Endodermal cell (in vitro differentiated cells): ENCODE data around the gene ZNF579. TPM values are rescaled to one million over a fixed set of nuclear protein-coding genes. Genes with fewer than 3 reads are reported as not detected.

ENCODE experiments used
- DNase-seq: peaks from one replicate; pipeline ENCODE4 v3.0.0-alpha.2; 2017
- H3K27ac ChIP-seq: 2 replicates; pipeline ENCODE4 v1.5.1; 2013; ENCODE audit warnings: mild to moderate bottlenecking, low read depth, low read length, moderate library complexity
- H3K27me3 ChIP-seq: 2 replicates; pipeline ENCODE4 v1.6.1; 2013; ENCODE audit warnings: mild to moderate bottlenecking, low read length, moderate library complexity; ENCODE audit not compliant: insufficient read depth, control insufficient read depth, poor library complexity, severe bottlenecking
- H3K36me3 ChIP-seq: 2 replicates; pipeline ENCODE4 v1.7.0; 2013; ENCODE audit warnings: mild to moderate bottlenecking, low read length, moderate library complexity; ENCODE audit not compliant: control insufficient read depth, insufficient read depth
- H3K4me1 ChIP-seq: one replicate; pipeline ENCODE4 v1.7.0; 2013; ENCODE audit warnings: low read length; ENCODE audit not compliant: control insufficient read depth, insufficient read depth
- H3K4me3 ChIP-seq: 2 replicates; pipeline ENCODE4 v1.5.1; 2013; ENCODE audit warnings: mild to moderate bottlenecking, low read length, moderate library complexity
- H3K9ac ChIP-seq: 2 replicates; pipeline ENCODE4 v1.6.1; 2013; ENCODE audit warnings: mild to moderate bottlenecking, low read length, moderate library complexity; ENCODE audit not compliant: poor library complexity, severe bottlenecking; ENCODE audit errors: extremely low read depth
- H3K9me3 ChIP-seq: 2 replicates; pipeline ENCODE4 v1.6.1; 2013; ENCODE audit warnings: mild to moderate bottlenecking, low read length, moderate library complexity; ENCODE audit not compliant: control insufficient read depth
- H3K27ac Mint-ChIP-seq: 2 replicates; pipeline ENCODE4 v1.8.0; 2020; ENCODE audit warnings: mixed read lengths
- H3K27me3 Mint-ChIP-seq: 2 replicates; pipeline ENCODE4 v1.8.0; 2021; ENCODE audit warnings: mild to moderate bottlenecking, mixed read lengths; ENCODE audit not compliant: insufficient read depth
- H3K36me3 Mint-ChIP-seq: 2 replicates; pipeline ENCODE4 v1.8.0; 2020; ENCODE audit warnings: low read depth, mixed read lengths
- H3K4me1 Mint-ChIP-seq: 2 replicates; pipeline ENCODE4 v1.8.0; 2020; ENCODE audit warnings: mixed read lengths
- H3K4me3 Mint-ChIP-seq: 2 replicates; pipeline ENCODE4 v1.8.0; 2020; ENCODE audit warnings: mild to moderate bottlenecking, moderate library complexity, mixed read lengths
- H3K9me3 Mint-ChIP-seq: 2 replicates; pipeline ENCODE4 v1.8.0; 2020; ENCODE audit warnings: mild to moderate bottlenecking, mixed read lengths
- CTCF ChIP-seq: fragments of 200-600 bp; sonication (generic); conservative IDR thresholded peaks from 2 replicates; pipeline ENCODE4 v1.5.0; 2021; ENCODE audit warnings: antibody characterized with exemption, mild to moderate bottlenecking
- WGBS, 2 experiments: methylation state at CpG; one replicate each; pipeline versions ENCODE4 v1.1.5 to v1.1.7; 2013; ENCODE audit warnings: missing lambda C conversion rate in 2 of 2, mixed read lengths in 1 of 2; ENCODE audit not compliant: insufficient coverage in 1 of 2, insufficient read length in 1 of 2; 5-methylcytosine and 5-hydroxymethylcytosine counted together
- total RNA-seq, 2 donors: library from RNA; stranded (reverse); fragmentation: NEBNext Ultra II Directional in 1 of 2; extraction: Animal tissue kit (Norgen Biotek cat#: 25700) in 1 of 2; gene quantifications; 2 replicates in 1 of 2; 3 replicates in 1 of 2; pipeline ENCODE4 v1.2.1, GENCODE V29; 2021

Gene ZNF579
- total RNA-seq, 2 donors from 2014 or later = 27.5 to 30.7 TPM

DNA sequence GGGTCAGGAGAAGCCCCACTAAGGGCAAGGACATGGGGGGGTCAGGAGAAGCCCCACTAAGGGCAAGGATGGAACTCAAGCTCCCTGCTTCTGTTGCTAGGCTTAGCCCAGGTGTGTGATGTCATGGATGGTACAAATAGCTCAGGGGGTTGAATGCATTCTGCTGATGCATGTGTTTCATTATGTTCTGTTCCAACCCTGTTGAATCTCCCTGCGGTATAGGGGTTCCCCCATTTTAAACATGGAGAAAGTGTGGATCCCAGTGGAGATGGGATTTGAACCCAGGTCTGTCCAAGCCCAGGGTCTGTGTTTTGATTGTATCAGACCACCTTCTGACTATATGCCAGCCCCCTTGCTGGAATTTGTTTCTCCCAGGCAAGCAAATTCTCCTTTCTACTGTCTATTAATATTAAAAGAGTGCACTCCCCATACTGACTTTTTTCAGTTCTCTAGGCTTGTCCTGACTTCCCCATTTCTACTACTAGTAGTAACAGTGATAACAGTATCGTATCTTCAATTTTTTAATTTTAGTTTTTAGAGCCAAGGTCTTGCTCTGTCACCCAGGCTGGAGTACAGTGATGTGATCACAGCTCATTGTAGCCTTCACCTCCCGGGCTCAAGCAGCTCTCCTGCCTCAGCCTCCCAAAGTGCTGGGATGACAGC lies 31.5 kb upstream of the ZNF579 start:
- H3K4me1 Mint-ChIP-seq = peaks cover 3% of the 10 kb centered on the region
- Histone ChIP-seq H3K9me3 (no peaks in the 10 kb centered on the region), H3K9ac (no peak overlapping the region), H3K4me1 (no peaks in the 10 kb centered on the region), H3K27me3 (no peaks in the 10 kb centered on the region), H3K36me3 (peaks cover 19% of the 10 kb centered on the region), H3K27ac (no peak overlapping the region), H3K4me3 (no peak overlapping the region)
- H3K9me3 Mint-ChIP-seq = no peaks in the 10 kb centered on the region
- H3K36me3 Mint-ChIP-seq = peaks cover 44% of the 10 kb centered on the region
- 94% methylated on average over 2 to 3 of the region's 3 CpGs for WGBS, 2 experiments
- DNase-seq = no peak
- no peak for TF ChIP-seq CTCF
- H3K27ac Mint-ChIP-seq = no peak overlapping the region
- H3K4me3 Mint-ChIP-seq = no peak overlapping the region
- H3K27me3 Mint-ChIP-seq = no peaks in the 10 kb centered on the region

DNA sequence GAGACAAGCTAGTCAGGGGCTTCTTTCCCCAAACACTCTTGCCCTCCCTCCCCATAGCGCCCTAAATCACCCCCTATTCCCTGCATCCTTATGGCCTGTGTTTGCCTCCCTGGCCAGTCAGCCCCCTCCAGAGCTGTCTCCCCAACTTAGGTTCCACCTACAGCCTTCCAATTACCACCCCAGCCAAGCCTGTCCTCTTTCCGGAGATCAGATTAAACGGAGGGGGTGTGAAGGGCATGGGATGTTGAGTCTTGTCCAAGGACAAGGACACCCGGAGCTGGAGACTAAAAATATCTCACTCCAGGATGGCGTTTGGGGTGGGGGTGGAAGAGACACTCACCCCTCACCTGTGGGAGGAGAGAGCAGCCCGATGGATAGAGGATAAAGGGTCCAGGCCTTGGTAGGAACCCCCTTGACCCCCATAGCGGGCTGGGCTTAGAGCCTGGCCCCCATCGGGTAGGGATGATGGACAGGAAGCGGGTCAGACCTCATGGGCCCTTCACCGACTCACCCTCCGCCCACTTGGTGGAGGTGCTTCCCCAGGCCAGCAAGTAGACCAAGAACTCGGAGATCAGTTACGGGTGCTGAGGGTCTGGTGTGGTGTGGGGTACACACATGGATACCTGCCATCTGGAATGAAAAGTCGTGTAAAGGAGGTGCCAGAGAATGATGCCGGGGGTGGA lies 30.8 kb upstream of the ZNF579 start:
- no peak overlapping the region for H3K9ac ChIP-seq
- H3K4me1 ChIP-seq = peaks cover 4% of the 10 kb centered on the region
- Mint-ChIP-seq H3K27me3 (no peaks in the 10 kb centered on the region), H3K36me3 (peaks cover 44% of the 10 kb centered on the region), H3K27ac (no peak overlapping the region), H3K4me1 (peaks cover 7% of the 10 kb centered on the region), H3K9me3 (no peaks in the 10 kb centered on the region), H3K4me3 (no peak overlapping the region)
- H3K36me3 ChIP-seq = peaks cover 21% of the 10 kb centered on the region
- no peaks in the 10 kb centered on the region for H3K9me3 ChIP-seq
- WGBS, 2 experiments = 92 to 100% methylated on average over 2 to 15 of the region's 15 CpGs
- H3K27ac ChIP-seq = no peak overlapping the region
- no peak for DNase-seq
- no peak for TF ChIP-seq CTCF
- H3K27me3 ChIP-seq = no peaks in the 10 kb centered on the region
- no peak overlapping the region for H3K4me3 ChIP-seq

GRCh38 chr19:55609326-55609725 lies 28.7 kb upstream of the ZNF579 start:
- H3K4me3 ChIP-seq = no peak overlapping the region
- DNase-seq = no peak
- no peaks in the 10 kb centered on the region for H3K27me3 ChIP-seq
- H3K36me3 ChIP-seq = peaks cover 21% of the 10 kb centered on the region
- no peak overlapping the region for H3K9ac ChIP-seq
- Mint-ChIP-seq H3K27me3 (no peaks in the 10 kb centered on the region), H3K4me1 (peaks cover 12% of the 10 kb centered on the region), H3K9me3 (no peaks in the 10 kb centered on the region), H3K36me3 (peaks cover 43% of the 10 kb centered on the region), H3K4me3 (no peak overlapping the region), H3K27ac (no peak overlapping the region)
- WGBS, 2 experiments = 94 to 100% methylated on average over 5 of the region's 5 CpGs
- no peak for TF ChIP-seq CTCF
- peaks cover 4% of the 10 kb centered on the region for H3K4me1 ChIP-seq
- no peak overlapping the region for H3K27ac ChIP-seq
- no peaks in the 10 kb centered on the region for H3K9me3 ChIP-seq
